Activated CD8-positive, alpha-beta memory T cell treated with anti-CD3 and anti-CD28 coated beads for 1 hour (primary cell): Measurements from ENCODE around the gene SLC19A3.
"Not testable (repeated sequence)": the region's sequence is repeated elsewhere in the genome, so short reads cannot be mapped to it uniquely, and the experiment has no call there.

ENCODE experiments used
- DNase-seq, 2 donors: peaks; one replicate each; pipeline ENCODE4 v3.0.0-alpha.2; 2020; ENCODE audit warnings: low read depth in 1 of 2; ENCODE audit errors: extremely low read depth in 1 of 2

SLC19A3 gene

GRCh38 chr2:227717687-227718567 lies at the start of gene SLC19A3:
Gene SLC19A3 (minus strand): TSS chr2:227718028. CDS start chr2:227702318, 15,710 bp downstream.
- DNase-seq: no peak

GRCh38 chr2:227766373-227766883 lies 48.6 kb upstream of the SLC19A3 start:
- DNase-seq: peak; percentile 8 to 24

- no peak for DNase-seq
Measured at GRCh38 chr2:227765788-227766372, 48.1 kb upstream of the SLC19A3 start.

GRCh38 chr2:227761740-227762476 lies 44.1 kb upstream of the SLC19A3 start:
- no peak for DNase-seq

GRCh38 chr2:227759411-227760118 lies 41.7 kb upstream of the SLC19A3 start:
- no peak for DNase-seq

GRCh38 chr2:227756261-227756660 lies 38.4 kb upstream of the SLC19A3 start:
- not testable (repeated sequence) for DNase-seq

GRCh38 chr2:227748079-227748478 lies 30.3 kb upstream of the SLC19A3 start:
- no peak for DNase-seq

GRCh38 chr2:227745594-227745993 lies 27.8 kb upstream of the SLC19A3 start, which contains the start of gene SCYGR8:
Gene SCYGR8 (plus strand): TSS chr2:227745894. CDS start chr2:227745894, 0 bp downstream.
- DNase-seq: no peak

GRCh38 chr2:227740705-227741104 lies 22.9 kb upstream of the SLC19A3 start:
- DNase-seq: not testable (repeated sequence)

GRCh38 chr2:227739351-227739750 lies 21.5 kb upstream of the SLC19A3 start:
- DNase-seq: no peak

- no peak for DNase-seq
Measured at GRCh38 chr2:227728035-227728434, 10.2 kb upstream of the SLC19A3 start, which contains the start of gene SCYGR7. Gene SCYGR7 (plus strand): TSS chr2:227728335. CDS start chr2:227728335, 0 bp downstream.

GRCh38 chr2:227724394-227725039 lies 6.7 kb upstream of the SLC19A3 start, which contains the start of gene SCYGR6:
Gene SCYGR6 (minus strand): TSS chr2:227724757. CDS start chr2:227724757, 0 bp downstream.
- DNase-seq: no peak

- not testable (repeated sequence) for DNase-seq
Measured at GRCh38 chr2:227722821-227723220, 5.0 kb upstream of the SLC19A3 start.

GRCh38 chr2:227720680-227721079 lies 2.9 kb upstream of the SLC19A3 start:
- no peak for DNase-seq

- DNase-seq: no peak
Measured at GRCh38 chr2:227719641-227720040, 1.8 kb upstream of the SLC19A3 start.

- DNase-seq: no peak
Measured at GRCh38 chr2:227716501-227716900, 1.3 kb downstream of the SLC19A3 start.

GRCh38 chr2:227713291-227713690 lies 4.5 kb downstream of the SLC19A3 start:
- DNase-seq: no peak

GRCh38 chr2:227710986-227711385 lies 6.8 kb downstream of the SLC19A3 start:
- no peak for DNase-seq

GRCh38 chr2:227707390-227707789 lies 10.4 kb downstream of the SLC19A3 start:
- no peak for DNase-seq

GRCh38 chr2:227706859-227707258 lies 11.0 kb downstream of the SLC19A3 start:
- no peak for DNase-seq
